ENCODE measurements around the gene OPA1.

GRCh38 chr3:193688834-193689714 is 96.1 kb downstream of the OPA1 start:
- TF ChIP-seq, protein P1, sequence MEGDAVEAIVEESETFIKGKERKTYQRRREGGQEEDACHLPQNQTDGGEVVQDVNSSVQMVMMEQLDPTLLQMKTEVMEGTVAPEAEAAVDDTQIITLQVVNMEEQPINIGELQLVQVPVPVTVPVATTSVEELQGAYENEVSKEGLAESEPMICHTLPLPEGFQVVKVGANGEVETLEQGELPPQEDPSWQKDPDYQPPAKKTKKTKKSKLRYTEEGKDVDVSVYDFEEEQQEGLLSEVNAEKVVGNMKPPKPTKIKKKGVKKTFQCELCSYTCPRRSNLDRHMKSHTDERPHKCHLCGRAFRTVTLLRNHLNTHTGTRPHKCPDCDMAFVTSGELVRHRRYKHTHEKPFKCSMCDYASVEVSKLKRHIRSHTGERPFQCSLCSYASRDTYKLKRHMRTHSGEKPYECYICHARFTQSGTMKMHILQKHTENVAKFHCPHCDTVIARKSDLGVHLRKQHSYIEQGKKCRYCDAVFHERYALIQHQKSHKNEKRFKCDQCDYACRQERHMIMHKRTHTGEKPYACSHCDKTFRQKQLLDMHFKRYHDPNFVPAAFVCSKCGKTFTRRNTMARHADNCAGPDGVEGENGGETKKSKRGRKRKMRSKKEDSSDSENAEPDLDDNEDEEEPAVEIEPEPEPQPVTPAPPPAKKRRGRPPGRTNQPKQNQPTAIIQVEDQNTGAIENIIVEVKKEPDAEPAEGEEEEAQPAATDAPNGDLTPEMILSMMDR (IDR thresholded peaks at IDR 0.05), result no peak
- TF ChIP-seq EP300 (IDR thresholded peaks at IDR 0.05), result no peak

Data from stomach (tissue), 4 donors.